Kidney (tissue), 14 donors: ENCODE results near the gene ZBTB44. TPM values are rescaled to one million over a fixed set of nuclear protein-coding genes. Genes with fewer than 3 reads are reported as not detected.

Source experiments
- DNase-seq, 5 donors: peaks; one replicate each; pipeline ENCODE4 v3.0.0-alpha.2; 2013 to 2020
- FAIRE-seq: peaks from 2 replicates; lab custom pipeline; 2012; peaks lifted over from hg19 to GRCh38; lab: Jason Lieb, UNC
- H3K27ac ChIP-seq, 2 donors: one replicate each; pipeline ENCODE4 v1.7.0; 2013; ENCODE audit warnings: low read depth in 2 of 2, low read length in 2 of 2, inconsistent platforms in 1 of 2
- H3K27me3 ChIP-seq: one replicate; pipeline ENCODE4 v1.7.1; 2013; ENCODE audit warnings: low read length, inconsistent platforms; ENCODE audit not compliant: control insufficient read depth, insufficient read depth
- H3K36me3 ChIP-seq, 3 donors: one replicate each; pipeline versions ENCODE4 v1.7.0 to v1.7.1; 2013; ENCODE audit warnings: low read length in 3 of 3, control low read depth in 1 of 3, inconsistent platforms in 1 of 3; ENCODE audit not compliant: insufficient read depth in 3 of 3, control insufficient read depth in 2 of 3
- H3K4me1 ChIP-seq, 3 donors: one replicate each; pipeline versions ENCODE4 v1.7.0 to v1.7.1; 2013; ENCODE audit warnings: low read length in 3 of 3, inconsistent platforms in 1 of 3, low read depth in 1 of 3; ENCODE audit not compliant: control insufficient read depth in 2 of 3, insufficient read depth in 2 of 3
- H3K4me3 ChIP-seq, 3 donors: one replicate each; pipeline versions ENCODE4 v1.7.0 to v1.8.1; 2013; ENCODE audit warnings: low read length in 3 of 3, control low read depth in 1 of 3, inconsistent platforms in 1 of 3
- H3K9ac ChIP-seq, 3 donors: one replicate each; pipeline versions ENCODE4 v1.7.0 to v1.7.1; 2013; ENCODE audit warnings: low read length in 3 of 3, control low read depth in 1 of 3, inconsistent platforms in 1 of 3
- H3K9me3 ChIP-seq, 3 donors: one replicate each; pipeline versions ENCODE4 v1.7.0 to v1.7.1; 2013; ENCODE audit warnings: low read length in 3 of 3, control low read depth in 1 of 3, inconsistent platforms in 1 of 3; ENCODE audit not compliant: control insufficient read depth in 2 of 3, insufficient read depth in 1 of 3
- intact Hi-C: fragments of 100-400 bp; cut with DNase I; formaldehyde crosslinking; loops from one replicate; pipeline ENCODE4 v1.11.1; 2022
- polyA plus RNA-seq: library from polyadenylated mRNA; stranded (reverse); fragments of 350-450 nt; fragmentation: Illumina TruSeq; extraction: RNeasy Lipid Tissue Mini Kit (QIAGEN cat#74804); gene quantifications from one replicate; pipeline ENCODE4 v1.2.3, GENCODE V29; 2014; ENCODE audit warnings: low read depth, low replicate concordance; ENCODE audit not compliant: insufficient read depth
- total RNA-seq: library from RNA; stranded (reverse); fragmentation: NEBNext Ultra II Directional; extraction: Animal tissue kit (Norgen Biotek cat#: 25700); gene quantifications from one replicate; pipeline ENCODE4 v1.2.1, GENCODE V29; 2021
- TF ChIP-seq, protein P1 (sequence below): IDR thresholded peaks from 3 replicates; pipeline ENCODE4 v1.5.1; 2012; ENCODE audit warnings: mild to moderate bottlenecking, moderate library complexity, borderline replicate concordance; ENCODE audit not compliant: insufficient read depth; ENCODE audit errors: extremely low read depth
- donor health status: control.
- donor health status: control.
- donor health status: control.
- donor health status: control.
- donor health status: control.
- donor health status: DM: yes; HTN: yes; CAD: no.
- donor health status: Normal renal cell carcinoma (clear cell type).

Gene ZBTB44
- total and polyA plus RNA-seq, 2 donors from 2014 or later, result 13.1 to 59.7 TPM

- Histone ChIP-seq H3K9ac (no peak overlapping the region), H3K27ac (no peak overlapping the region), H3K27me3 (no peaks in the 10 kb centered on the region), H3K4me1 (peaks cover 0 to 3% (median 0%) of the 10 kb centered on the region in 3 donors), H3K4me3 (no peak overlapping the region), H3K36me3 (no peaks in the 10 kb centered on the region), H3K9me3 (no peaks in the 10 kb centered on the region)
- intact Hi-C loops, result no loop called here
- no peak for FAIRE-seq
- TF ChIP-seq, protein P1, sequence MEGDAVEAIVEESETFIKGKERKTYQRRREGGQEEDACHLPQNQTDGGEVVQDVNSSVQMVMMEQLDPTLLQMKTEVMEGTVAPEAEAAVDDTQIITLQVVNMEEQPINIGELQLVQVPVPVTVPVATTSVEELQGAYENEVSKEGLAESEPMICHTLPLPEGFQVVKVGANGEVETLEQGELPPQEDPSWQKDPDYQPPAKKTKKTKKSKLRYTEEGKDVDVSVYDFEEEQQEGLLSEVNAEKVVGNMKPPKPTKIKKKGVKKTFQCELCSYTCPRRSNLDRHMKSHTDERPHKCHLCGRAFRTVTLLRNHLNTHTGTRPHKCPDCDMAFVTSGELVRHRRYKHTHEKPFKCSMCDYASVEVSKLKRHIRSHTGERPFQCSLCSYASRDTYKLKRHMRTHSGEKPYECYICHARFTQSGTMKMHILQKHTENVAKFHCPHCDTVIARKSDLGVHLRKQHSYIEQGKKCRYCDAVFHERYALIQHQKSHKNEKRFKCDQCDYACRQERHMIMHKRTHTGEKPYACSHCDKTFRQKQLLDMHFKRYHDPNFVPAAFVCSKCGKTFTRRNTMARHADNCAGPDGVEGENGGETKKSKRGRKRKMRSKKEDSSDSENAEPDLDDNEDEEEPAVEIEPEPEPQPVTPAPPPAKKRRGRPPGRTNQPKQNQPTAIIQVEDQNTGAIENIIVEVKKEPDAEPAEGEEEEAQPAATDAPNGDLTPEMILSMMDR, result no peak
- DNase-seq, result no peak
Observed at GRCh38 chr11:130244848-130245247, 69.9 kb downstream of the ZBTB44 start.

DNA sequence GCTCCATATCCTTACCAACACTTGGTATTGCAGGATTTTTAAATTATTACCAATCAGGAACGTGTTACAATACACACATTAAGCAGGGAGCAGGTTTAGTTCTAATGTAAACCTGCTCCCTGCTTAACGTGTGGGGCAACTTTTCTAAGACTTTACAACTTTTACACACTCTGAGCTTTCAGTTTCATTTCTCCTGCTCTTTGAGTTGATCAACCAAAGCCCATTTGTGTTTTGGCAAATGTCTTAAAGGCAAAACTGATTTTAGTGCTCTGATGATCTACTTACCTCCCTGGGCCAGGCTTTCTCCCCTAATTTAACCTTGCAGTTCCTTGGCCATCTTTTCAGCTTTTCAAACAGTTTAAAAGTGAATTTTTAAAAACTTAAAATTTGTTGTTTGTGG, 70.9 kb downstream of the ZBTB44 start:
- H3K9me3 ChIP-seq, result no peaks in the 10 kb centered on the region
- no peak overlapping the region for H3K9ac ChIP-seq
- peaks cover 0 to 3% (median 0%) of the 10 kb centered on the region in 3 donors for H3K4me1 ChIP-seq
- intact Hi-C loops, result no loop called here
- no peak overlapping the region for H3K4me3 ChIP-seq
- H3K27me3 ChIP-seq, result no peaks in the 10 kb centered on the region
- H3K27ac ChIP-seq, result no peak overlapping the region
- FAIRE-seq (no peak), DNase-seq (no peak)
- TF ChIP-seq, protein P1, result no peak
- H3K36me3 ChIP-seq, result peaks cover 0 to 7% (median 3%) of the 10 kb centered on the region in 3 donors

DNA sequence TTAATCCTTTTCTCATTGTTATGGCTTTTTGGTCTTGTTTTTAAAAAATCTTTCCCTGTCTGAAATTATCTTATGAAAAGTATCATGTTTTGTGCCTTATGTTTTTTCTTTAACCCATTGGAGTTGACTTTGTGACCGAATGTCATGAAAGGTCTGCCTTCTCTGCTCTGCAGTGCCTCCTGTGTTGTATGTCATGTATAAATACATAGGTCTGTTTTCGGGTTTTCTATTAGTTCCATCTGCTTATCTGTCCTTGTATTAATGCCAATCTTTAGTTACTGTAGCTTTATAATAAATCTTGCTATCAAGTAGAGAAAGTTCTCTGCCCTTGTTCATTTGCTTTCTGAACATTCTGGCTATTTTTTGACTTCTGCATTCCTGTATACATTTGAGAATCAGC, 73.0 kb downstream of the ZBTB44 start:
- no peaks in the 10 kb centered on the region for H3K4me1 ChIP-seq
- H3K9me3 ChIP-seq, result no peaks in the 10 kb centered on the region
- no peaks in the 10 kb centered on the region for H3K27me3 ChIP-seq
- peaks cover 2 to 17% (median 4%) of the 10 kb centered on the region in 3 donors for H3K36me3 ChIP-seq
- FAIRE-seq, result no peak
- DNase-seq, result no peak
- H3K4me3 ChIP-seq, result no peak overlapping the region
- no peak overlapping the region for H3K9ac ChIP-seq
- no peak overlapping the region for H3K27ac ChIP-seq
- TF ChIP-seq, protein P1, result no peak
- intact Hi-C loops, result no loop called here

GRCh38 chr11:130237282-130238006, 77.3 kb downstream of the ZBTB44 start:
- no peak for FAIRE-seq
- Histone ChIP-seq H3K4me3 (no peak overlapping the region), H3K27me3 (no peaks in the 10 kb centered on the region), H3K4me1 (no peaks in the 10 kb centered on the region), H3K9me3 (no peaks in the 10 kb centered on the region), H3K27ac (no peak overlapping the region), H3K36me3 (peaks cover 2 to 27% (median 7%) of the 10 kb centered on the region in 3 donors), H3K9ac (no peak overlapping the region)
- DNase-seq, result no peak
- intact Hi-C loops, result no loop called here
- TF ChIP-seq, protein P1, result no peak
